Central memory CD8-positive, alpha-beta T cell (primary cell): ENCODE measurements around the gene SH2D2A.
A peak's percentile ranks its signal among the peaks of the same experiment; 100 is the strongest.

ENCODE experiments used
- ATAC-seq: fragments of 150-1000 bp; cut with Tn5 transposase; replicated peaks from 2 replicates; pipeline ENCODE4 v1.10.0; 2022; ENCODE audit warnings: mild to moderate bottlenecking, moderate FRiP score, moderate number of reproducible peaks; ENCODE audit not compliant: poor library complexity, severe bottlenecking; ENCODE audit errors: extremely low read depth
- DNase-seq, 2 donors: peaks; one replicate each; pipeline ENCODE4 v3.0.0; 2021; ENCODE audit warnings: low spot score in 2 of 2
- H3K27ac Mint-ChIP-seq: one replicate; pipeline ENCODE4 v1.8.0; 2022; ENCODE audit warnings: low read depth, mild to moderate bottlenecking, moderate library complexity, mixed read lengths
- H3K27me3 Mint-ChIP-seq: one replicate; pipeline ENCODE4 v1.8.0; 2022; ENCODE audit warnings: mixed read lengths
- H3K36me3 Mint-ChIP-seq: one replicate; pipeline ENCODE4 v1.8.0; 2022; ENCODE audit warnings: mild to moderate bottlenecking, moderate library complexity, mixed read lengths; ENCODE audit not compliant: insufficient read depth
- H3K4me1 Mint-ChIP-seq: one replicate; pipeline ENCODE4 v1.8.0; 2022; ENCODE audit warnings: mixed read lengths
- H3K4me3 Mint-ChIP-seq: one replicate; pipeline ENCODE4 v1.8.0; 2022; ENCODE audit warnings: mild to moderate bottlenecking, moderate library complexity, mixed read lengths
- H3K9me3 Mint-ChIP-seq: one replicate; pipeline ENCODE4 v1.8.0; 2022; ENCODE audit warnings: mixed read lengths

Gene SH2D2A

DNA sequence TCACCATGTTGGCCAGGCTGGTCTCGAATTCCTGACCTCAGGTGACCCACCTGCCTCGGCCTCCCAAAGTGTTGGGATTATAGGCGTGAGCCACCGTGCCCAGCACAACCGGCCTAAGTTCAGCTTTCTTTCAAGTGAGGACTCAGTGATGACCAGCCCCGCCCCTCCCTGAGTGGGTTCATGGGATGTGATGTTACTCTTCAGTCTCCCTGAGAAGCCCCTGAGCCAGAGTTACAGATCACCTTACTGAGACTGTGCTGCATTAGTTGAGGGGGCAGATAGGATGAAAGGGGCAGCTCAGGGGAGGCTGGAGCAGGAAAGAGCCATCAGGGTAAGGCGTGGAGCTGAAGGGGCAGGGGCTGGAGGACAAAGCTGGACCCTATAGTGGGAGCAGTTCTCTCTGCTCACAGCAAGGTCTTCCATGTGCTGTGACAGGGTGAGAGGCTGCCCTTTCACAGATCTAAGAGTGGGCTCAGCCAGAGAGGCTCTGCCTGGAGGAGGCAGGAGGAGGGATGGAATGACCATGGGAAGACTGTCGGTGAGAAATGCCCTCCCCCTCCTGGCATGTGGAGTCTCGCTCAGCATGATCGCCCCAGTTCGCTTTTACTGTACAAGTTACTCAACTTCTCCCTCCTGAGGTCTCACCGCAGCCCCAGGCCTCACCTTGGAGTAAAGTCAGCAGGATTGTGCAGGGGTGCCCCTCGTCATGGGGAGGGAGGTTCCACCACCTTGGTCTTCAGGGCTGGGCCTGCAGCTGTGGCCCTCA, 13.4 kb downstream of the SH2D2A start:
- DNase-seq: no peak
- H3K36me3 Mint-ChIP-seq: peaks cover 46% of the 10 kb centered on the region
- H3K27me3 Mint-ChIP-seq: no peaks in the 10 kb centered on the region
- H3K9me3 Mint-ChIP-seq: no peaks in the 10 kb centered on the region
- H3K4me1 Mint-ChIP-seq: peaks cover 42% of the 10 kb centered on the region
- H3K27ac Mint-ChIP-seq: peak overlapping the region; percentile 72
- no peak overlapping the region for H3K4me3 Mint-ChIP-seq
- ATAC-seq: no peak

DNA sequence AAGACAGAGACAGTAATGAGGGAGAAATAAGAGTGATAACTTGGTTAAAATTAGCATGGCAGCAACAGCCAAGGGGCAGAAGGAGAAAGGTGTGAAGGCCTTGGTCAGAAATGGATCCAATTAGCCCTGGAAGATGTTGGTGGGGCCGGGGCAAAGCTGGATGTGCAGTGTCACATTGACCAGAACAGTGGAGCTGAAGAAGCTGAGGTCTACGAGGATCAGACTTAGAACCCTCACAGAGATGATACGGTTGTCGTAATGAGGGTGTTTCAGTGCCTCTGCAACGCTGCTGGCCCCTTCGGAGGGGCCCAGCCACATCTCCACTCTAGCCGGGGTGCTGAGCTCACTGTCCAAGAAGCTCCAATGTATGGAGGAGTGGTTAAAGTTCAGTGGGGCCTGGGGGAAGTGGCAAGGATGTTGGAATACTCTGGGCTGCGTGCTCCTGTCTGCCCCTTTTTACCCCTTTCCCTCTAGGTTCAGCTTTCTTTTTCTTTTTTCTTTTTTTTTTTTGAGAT, 14.2 kb downstream of the SH2D2A start:
- DNase-seq (no peak), ATAC-seq (no peak)
- peaks cover 49% of the 10 kb centered on the region for H3K36me3 Mint-ChIP-seq
- no peaks in the 10 kb centered on the region for H3K9me3 Mint-ChIP-seq
- peak overlapping the region; percentile 72 for H3K27ac Mint-ChIP-seq
- no peaks in the 10 kb centered on the region for H3K27me3 Mint-ChIP-seq
- no peak overlapping the region for H3K4me3 Mint-ChIP-seq
- peaks cover 35% of the 10 kb centered on the region for H3K4me1 Mint-ChIP-seq

DNA sequence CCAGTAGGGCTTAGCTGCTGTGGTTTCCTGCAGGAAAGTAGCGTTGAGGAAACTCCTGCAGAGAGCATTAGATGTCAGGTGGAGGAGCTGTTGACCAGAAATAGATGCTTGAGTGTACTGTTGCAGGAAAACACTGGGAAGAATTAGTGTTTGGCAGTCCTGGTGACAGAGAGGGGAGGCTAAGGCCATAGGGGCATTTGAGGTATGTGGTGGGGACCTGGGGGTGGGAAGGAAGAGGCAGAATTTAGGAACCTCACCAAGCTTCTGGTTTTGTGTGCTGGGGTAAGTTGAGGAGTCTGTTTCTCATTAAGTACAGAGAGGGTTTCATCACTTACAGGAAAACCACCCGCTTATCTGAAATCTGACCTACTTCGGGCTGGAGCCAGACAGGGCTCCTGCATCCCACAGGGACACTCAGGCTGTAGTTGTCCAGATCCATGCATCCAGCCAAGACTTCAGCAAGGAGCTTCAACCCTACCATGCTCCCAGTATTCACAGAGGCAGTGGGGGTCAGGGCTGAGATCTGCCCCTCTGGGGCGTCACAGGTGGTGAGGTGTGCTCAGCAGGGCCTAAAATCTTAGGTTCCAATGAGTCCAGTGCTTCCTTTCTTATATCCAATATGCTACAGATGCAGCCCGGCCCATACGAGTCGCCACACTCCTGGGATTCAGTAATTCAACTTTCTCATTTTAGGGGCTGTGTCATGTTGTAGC, 15.1 kb downstream of the SH2D2A start:
- Mint-ChIP-seq H3K4me3 (no peak overlapping the region), H3K4me1 (peaks cover 36% of the 10 kb centered on the region), H3K27me3 (no peaks in the 10 kb centered on the region), H3K27ac (peak overlapping the region; percentile 72), H3K36me3 (peaks cover 47% of the 10 kb centered on the region), H3K9me3 (no peaks in the 10 kb centered on the region)
- ATAC-seq (no peak), DNase-seq (no peak)

DNA sequence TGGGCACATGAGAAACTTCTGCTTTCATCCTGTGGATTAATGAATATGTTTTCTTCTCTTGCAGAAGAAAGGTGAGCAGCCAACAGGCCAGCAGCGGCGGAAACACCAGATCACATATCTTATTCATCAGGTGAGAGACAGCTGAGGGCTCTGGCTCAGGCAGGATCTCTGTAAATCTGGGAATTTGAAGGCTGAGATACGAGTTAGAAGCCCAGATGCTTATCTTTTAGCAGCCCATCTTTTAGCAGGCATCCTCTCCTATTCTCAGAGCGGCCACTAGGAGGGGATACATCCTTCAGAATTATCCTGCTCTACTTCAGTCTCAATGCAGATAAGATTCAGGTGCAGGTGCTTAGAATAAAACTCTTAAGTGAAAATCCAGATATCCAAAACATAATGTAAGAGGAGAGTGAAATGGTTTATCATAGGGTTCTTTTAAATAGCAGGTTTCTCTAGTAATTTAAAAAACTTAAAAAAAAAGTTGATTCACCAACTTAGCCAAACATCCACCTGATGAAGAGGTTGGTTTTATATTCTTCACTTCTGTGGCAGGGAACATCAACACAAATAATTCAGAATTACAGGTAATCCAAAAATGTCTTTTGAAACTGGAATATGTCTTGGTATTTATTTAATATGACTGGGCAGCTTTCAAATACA, 19.3 kb downstream of the SH2D2A start:
- Mint-ChIP-seq H3K4me1 (peaks cover 16% of the 10 kb centered on the region), H3K27ac (no peak overlapping the region), H3K9me3 (no peaks in the 10 kb centered on the region), H3K27me3 (no peaks in the 10 kb centered on the region), H3K4me3 (no peak overlapping the region), H3K36me3 (peaks cover 68% of the 10 kb centered on the region)
- ATAC-seq: peak; percentile 73
- DNase-seq: peak in 1 of 2 donors; percentile 57

DNA sequence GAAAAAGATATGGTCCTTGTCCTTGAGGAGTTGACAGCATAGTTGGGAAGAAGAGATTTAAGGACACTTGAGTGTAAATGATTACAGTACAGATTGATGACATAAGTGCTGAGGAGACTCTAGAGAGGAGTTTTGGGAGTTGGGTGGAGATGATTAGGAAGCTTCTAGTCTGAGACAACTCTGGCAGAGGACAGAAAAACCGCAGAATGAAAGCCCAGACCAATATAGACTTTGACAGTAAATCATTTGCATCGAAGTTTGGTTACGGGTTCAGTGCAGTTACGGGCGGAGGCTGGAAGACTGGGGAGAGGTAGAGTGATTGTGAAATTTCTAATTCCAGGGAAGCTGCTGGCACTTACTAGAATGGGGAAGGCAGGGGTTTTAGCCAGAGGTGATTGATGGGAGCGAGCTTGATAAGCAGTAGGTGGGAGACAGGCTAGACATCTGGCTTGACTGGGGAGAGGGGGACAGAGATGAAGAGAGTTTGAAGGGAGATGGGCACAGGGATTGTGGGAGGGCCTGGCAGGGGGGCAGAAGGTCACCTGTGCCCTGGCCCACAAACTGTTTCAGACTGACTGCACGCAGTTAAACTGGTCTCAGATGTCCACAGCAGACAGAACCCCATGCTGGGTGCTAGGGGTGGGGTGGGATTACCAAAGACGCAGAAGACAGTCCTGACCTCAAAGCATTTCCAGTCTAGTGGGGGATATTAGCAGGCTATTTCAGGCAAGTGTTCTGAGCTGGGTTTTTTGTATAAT, 20.1 kb downstream of the SH2D2A start:
- peaks cover 11% of the 10 kb centered on the region for H3K4me1 Mint-ChIP-seq
- ATAC-seq: no peak
- no peak overlapping the region for H3K27ac Mint-ChIP-seq
- no peaks in the 10 kb centered on the region for H3K27me3 Mint-ChIP-seq
- H3K4me3 Mint-ChIP-seq: no peak overlapping the region
- H3K36me3 Mint-ChIP-seq: peaks cover 70% of the 10 kb centered on the region
- no peak for DNase-seq
- H3K9me3 Mint-ChIP-seq: no peaks in the 10 kb centered on the region

DNA sequence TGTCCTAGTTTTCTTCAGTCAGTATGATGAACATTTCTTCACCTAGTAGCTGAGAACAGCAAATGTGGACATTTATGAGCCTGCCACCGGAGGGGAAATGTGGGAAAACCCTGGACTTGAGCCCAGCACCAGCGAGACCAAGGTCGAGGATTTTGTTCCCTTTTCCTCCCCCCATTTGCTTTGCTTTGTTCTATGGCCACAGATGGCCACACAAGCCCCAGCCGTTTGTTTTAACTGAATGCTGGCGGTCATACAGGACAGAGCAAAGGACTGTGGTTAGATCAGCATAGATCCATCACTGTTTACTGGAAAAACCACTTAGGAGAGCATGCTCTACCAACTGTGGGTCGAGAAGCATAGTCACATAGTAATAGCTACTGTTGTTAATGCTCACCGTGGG, 20.9 kb downstream of the SH2D2A start:
- Mint-ChIP-seq H3K36me3 (peaks cover 73% of the 10 kb centered on the region), H3K4me1 (peaks cover 5% of the 10 kb centered on the region), H3K9me3 (no peaks in the 10 kb centered on the region), H3K27ac (no peak overlapping the region), H3K27me3 (no peaks in the 10 kb centered on the region), H3K4me3 (no peak overlapping the region)
- ATAC-seq (no peak), DNase-seq (no peak)

GRCh38 chr1:156795374-156795733, 21.3 kb downstream of the SH2D2A start:
- H3K27ac Mint-ChIP-seq: no peak overlapping the region
- DNase-seq (no peak), ATAC-seq (no peak)
- H3K27me3 Mint-ChIP-seq: no peaks in the 10 kb centered on the region
- peaks cover 5% of the 10 kb centered on the region for H3K4me1 Mint-ChIP-seq
- H3K4me3 Mint-ChIP-seq: no peak overlapping the region
- peaks cover 74% of the 10 kb centered on the region for H3K36me3 Mint-ChIP-seq
- H3K9me3 Mint-ChIP-seq: no peaks in the 10 kb centered on the region

DNA sequence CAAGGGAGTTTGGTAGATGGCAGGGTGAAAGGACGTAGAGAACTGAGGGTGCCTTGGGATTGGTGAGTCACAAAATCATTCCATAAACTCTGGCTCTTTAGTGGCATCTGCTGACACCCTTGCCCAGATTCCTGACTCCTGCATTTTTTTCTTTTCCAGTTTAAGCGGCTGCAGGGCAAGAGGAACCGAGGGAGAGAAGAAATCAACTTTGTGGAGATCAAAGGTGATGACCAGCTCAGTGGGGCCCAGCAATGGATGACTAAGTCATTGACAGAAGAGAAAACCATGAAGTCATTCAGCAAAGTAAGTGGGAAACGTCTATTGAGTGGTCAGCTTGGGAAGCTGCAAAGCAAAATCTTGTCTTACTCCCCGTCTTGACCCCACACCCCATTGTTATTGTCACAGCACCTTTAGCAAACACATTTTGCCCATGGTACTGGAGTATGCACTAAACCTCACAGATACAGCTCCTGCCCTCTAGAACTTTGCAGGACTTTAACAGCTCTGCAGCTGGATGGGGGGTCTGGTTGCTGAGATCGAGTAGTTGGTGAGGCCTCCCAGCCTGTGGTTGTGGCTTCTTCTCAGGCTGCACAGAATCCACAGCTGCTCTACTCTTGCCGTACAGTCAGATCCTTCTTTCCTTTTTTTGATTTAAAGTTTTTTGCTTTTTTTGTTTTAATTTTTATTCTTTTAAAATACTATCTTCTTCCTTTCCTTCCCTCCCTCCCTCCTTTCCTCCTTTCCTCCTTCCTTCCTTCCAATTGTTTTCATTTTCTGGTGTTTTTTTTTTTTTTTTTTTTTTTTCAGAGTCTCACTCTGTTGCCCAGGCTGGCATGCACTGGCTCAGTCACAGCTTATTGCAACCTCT, 21.9 kb downstream of the SH2D2A start:
- no peak overlapping the region for H3K27ac Mint-ChIP-seq
- H3K4me3 Mint-ChIP-seq: no peak overlapping the region
- H3K9me3 Mint-ChIP-seq: no peaks in the 10 kb centered on the region
- no peaks in the 10 kb centered on the region for H3K27me3 Mint-ChIP-seq
- ATAC-seq (no peak), DNase-seq (no peak)
- H3K4me1 Mint-ChIP-seq: peaks cover 8% of the 10 kb centered on the region
- H3K36me3 Mint-ChIP-seq: peaks cover 73% of the 10 kb centered on the region

DNA sequence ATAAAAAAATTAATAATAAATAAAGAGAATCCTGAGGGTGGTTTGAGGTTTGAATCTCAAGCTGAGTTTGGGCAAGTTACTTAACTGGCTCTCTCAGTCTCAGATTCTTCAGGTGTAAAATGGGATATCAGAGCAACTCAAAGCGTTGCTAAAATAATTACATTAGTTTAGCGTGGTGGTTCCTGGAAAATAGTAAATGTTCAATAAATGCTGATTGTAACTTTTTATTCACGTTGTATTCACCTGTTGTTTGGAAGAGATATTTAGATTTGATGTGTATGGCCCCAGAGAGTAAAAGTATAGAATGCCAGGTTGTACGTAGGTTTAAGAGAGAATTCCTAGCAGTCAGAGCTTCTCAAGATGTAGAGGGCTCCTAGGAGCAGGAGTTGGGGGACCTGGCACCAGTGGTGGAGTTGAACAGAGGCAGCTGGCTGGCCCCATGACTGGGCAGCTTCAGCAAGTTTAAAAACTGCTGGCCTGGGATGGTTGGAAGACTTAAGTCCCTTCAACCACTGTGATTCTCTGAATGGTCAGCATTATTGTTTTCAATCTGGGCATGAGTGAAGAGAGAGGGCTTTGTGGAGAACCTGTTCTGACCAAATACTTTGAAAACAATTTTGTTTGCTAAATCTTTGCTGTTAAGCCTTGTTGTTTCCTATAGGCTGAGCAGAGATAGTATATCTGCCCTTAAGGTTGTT, 26.9 kb downstream of the SH2D2A start:
- ATAC-seq: no peak
- H3K36me3 Mint-ChIP-seq: peaks cover 71% of the 10 kb centered on the region
- DNase-seq: no peak
- peak overlapping the region; percentile 6 for H3K27ac Mint-ChIP-seq
- no peaks in the 10 kb centered on the region for H3K27me3 Mint-ChIP-seq
- H3K4me3 Mint-ChIP-seq: no peak overlapping the region
- H3K4me1 Mint-ChIP-seq: peaks cover 15% of the 10 kb centered on the region
- no peaks in the 10 kb centered on the region for H3K9me3 Mint-ChIP-seq

- DNase-seq (no peak), ATAC-seq (no peak)
- Mint-ChIP-seq H3K36me3 (peaks cover 69% of the 10 kb centered on the region), H3K27ac (no peak overlapping the region), H3K9me3 (no peaks in the 10 kb centered on the region), H3K4me1 (peaks cover 15% of the 10 kb centered on the region), H3K27me3 (no peaks in the 10 kb centered on the region), H3K4me3 (no peak overlapping the region)
These were observed 28.5 kb downstream of the SH2D2A start for GRCh38 chr1:156788136-156788535.

GRCh38 chr1:156786640-156787039, 30.0 kb downstream of the SH2D2A start:
- Mint-ChIP-seq H3K4me1 (peaks cover 24% of the 10 kb centered on the region), H3K4me3 (no peak overlapping the region), H3K9me3 (no peaks in the 10 kb centered on the region), H3K27ac (no peak overlapping the region), H3K27me3 (no peaks in the 10 kb centered on the region), H3K36me3 (peaks cover 71% of the 10 kb centered on the region)
- ATAC-seq (no peak), DNase-seq (no peak)
